Erythroblast (primary cell): Measurements from ENCODE around the gene ITPR1.
A peak's percentile ranks its signal among the peaks of the same experiment; 100 is the strongest.
"Not testable (repeated sequence)": the region's sequence is repeated elsewhere in the genome, so short reads cannot be mapped to it uniquely, and the experiment has no call there.

Experiments
- DNase-seq, 2 experiments: peaks; one replicate each; lab custom pipeline; 2025; lab: John Stamatoyannopoulos, UW
- GATA1 ChIP-seq: IDR thresholded peaks from 2 replicates; pipeline ENCODE4 v1.6.1; 2011; ENCODE audit warnings: low read depth, mild to moderate bottlenecking, control low read depth, low read length, moderate library complexity
- POLR2A ChIP-seq: IDR thresholded peaks from 2 replicates; pipeline ENCODE4 v1.6.1; 2011; ENCODE audit warnings: mild to moderate bottlenecking, low read length

ITPR1 gene

GRCh38 chr3:4493014-4493940, at the start of gene ITPR1:
Gene ITPR1, plus strand, starts transcription at chr3:4493348. Its CDS starts 23,144 bp downstream, at chr3:4516492.
- peak; percentile 98 for DNase-seq
- TF ChIP-seq GATA1 (no peak), POLR2A (peak; percentile 97)

GRCh38 chr3:4447295-4447999, 45.7 kb upstream of the ITPR1 start:
- TF ChIP-seq GATA1, result no peak
- no peak for TF ChIP-seq POLR2A
- DNase-seq, result peak; percentile 31 to 58

- no peak for DNase-seq
- TF ChIP-seq POLR2A (no peak), GATA1 (no peak)
These were observed 45.0 kb upstream of the ITPR1 start for GRCh38 chr3:4448187-4448586.

- peak; percentile 10 to 42 for DNase-seq
- TF ChIP-seq GATA1 (no peak), POLR2A (no peak)
These were observed 43.9 kb upstream of the ITPR1 start for GRCh38 chr3:4449043-4449805.

GRCh38 chr3:4454142-4454541, 39.0 kb upstream of the ITPR1 start:
- TF ChIP-seq POLR2A (no peak), GATA1 (no peak)
- DNase-seq, result no peak

- DNase-seq, result not testable (repeated sequence)
These were observed 36.4 kb upstream of the ITPR1 start for GRCh38 chr3:4456780-4457179.

- no peak for DNase-seq
- TF ChIP-seq GATA1, result no peak
- TF ChIP-seq POLR2A, result no peak
These were observed 34.2 kb upstream of the ITPR1 start for GRCh38 chr3:4458961-4459360.

GRCh38 chr3:4460334-4460733, 32.8 kb upstream of the ITPR1 start:
- TF ChIP-seq GATA1 (no peak), POLR2A (no peak)
- no peak for DNase-seq

- DNase-seq, result peak; percentile 36 to 61
- TF ChIP-seq GATA1 (no peak), POLR2A (no peak)
These were observed 31.6 kb upstream of the ITPR1 start for GRCh38 chr3:4461468-4462090.

GRCh38 chr3:4462369-4463040, 30.6 kb upstream of the ITPR1 start:
- TF ChIP-seq GATA1 (no peak), POLR2A (no peak)
- DNase-seq, result peak; percentile 62 to 86

- TF ChIP-seq POLR2A, result no peak
- TF ChIP-seq GATA1, result no peak
- DNase-seq, result peak; percentile 62 to 67
These were observed 28.6 kb upstream of the ITPR1 start for GRCh38 chr3:4464576-4464975.

GRCh38 chr3:4466741-4467521, 26.2 kb upstream of the ITPR1 start, which contains the start of gene SUMF1:
Gene SUMF1, minus strand, starts transcription at chr3:4467269. Its CDS starts 24 bp downstream, at chr3:4467245.
- TF ChIP-seq POLR2A (peak; percentile 92), GATA1 (no peak)
- DNase-seq, result peak; percentile 88 to 90

- DNase-seq, result no peak
- TF ChIP-seq GATA1 (no peak), POLR2A (no peak)
These were observed 25.7 kb upstream of the ITPR1 start for GRCh38 chr3:4467522-4467867.
